Fibroblast of lung (primary cell): ENCODE results near the gene MOXD1.

Experiments
- EZH2 ChIP-seq: IDR thresholded peaks from 2 replicates; pipeline ENCODE4 v1.5.1; 2012; ENCODE audit warnings: low read length, control low read depth, mild to moderate bottlenecking; ENCODE audit errors: missing control alignments
- TF ChIP-seq, protein P1 (sequence below), 2 donors: IDR thresholded peaks in 1 of 2; conservative IDR thresholded peaks in 1 of 2; 1 replicate in 1 of 2; 2 replicates in 1 of 2; pipeline ENCODE4 v1.5.1; 2011 to 2012; ENCODE audit warnings: low read length in 2 of 2, control low read depth in 1 of 2, inconsistent platforms in 1 of 2, low read depth in 1 of 2, mild to moderate bottlenecking in 1 of 2

DNA sequence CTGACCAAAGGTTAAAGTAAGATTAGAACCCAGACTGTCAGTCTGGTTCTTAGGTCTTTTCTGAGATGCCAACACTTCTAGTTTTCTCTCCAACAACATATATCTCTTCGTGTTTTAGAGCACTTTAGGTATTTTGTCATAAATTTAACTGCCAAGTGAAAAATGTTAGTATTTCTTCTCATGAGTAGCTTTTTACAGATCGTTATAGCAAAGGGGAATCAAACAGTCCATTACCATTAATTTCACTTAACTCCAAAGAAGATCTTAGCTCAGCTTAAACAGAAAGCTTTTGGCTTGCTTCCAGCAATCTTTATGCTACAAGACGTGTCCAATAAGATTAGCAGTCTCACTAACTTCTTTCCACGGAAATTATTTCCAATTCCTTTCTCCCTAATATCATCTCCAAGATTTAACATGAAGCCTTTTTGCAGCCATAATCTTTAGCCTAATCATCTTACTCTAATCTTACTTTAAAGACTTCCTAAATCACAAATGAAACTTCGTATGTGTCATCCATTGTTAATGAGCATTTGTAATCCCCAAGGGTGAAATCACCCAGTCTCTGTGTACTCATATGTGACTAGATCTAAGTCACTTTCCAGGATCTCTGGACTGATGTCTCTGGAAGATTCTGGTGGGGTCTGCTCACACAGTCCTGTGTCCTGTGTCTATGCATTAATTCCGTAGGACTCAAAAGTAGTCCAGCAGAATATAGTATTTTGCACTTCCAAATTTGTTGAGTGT, 38.7 kb downstream of the MOXD1 start:
- TF ChIP-seq, protein P1, sequence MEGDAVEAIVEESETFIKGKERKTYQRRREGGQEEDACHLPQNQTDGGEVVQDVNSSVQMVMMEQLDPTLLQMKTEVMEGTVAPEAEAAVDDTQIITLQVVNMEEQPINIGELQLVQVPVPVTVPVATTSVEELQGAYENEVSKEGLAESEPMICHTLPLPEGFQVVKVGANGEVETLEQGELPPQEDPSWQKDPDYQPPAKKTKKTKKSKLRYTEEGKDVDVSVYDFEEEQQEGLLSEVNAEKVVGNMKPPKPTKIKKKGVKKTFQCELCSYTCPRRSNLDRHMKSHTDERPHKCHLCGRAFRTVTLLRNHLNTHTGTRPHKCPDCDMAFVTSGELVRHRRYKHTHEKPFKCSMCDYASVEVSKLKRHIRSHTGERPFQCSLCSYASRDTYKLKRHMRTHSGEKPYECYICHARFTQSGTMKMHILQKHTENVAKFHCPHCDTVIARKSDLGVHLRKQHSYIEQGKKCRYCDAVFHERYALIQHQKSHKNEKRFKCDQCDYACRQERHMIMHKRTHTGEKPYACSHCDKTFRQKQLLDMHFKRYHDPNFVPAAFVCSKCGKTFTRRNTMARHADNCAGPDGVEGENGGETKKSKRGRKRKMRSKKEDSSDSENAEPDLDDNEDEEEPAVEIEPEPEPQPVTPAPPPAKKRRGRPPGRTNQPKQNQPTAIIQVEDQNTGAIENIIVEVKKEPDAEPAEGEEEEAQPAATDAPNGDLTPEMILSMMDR (conservative IDR thresholded peaks at IDR 0.05 in 1 of 2, IDR thresholded peaks at IDR 0.05 in 1 of 2; ENCODE audit: low read depth in 1 of 2, low read length in 2 of 2), result no peak
- no peak for TF ChIP-seq EZH2
